HepG2 (cell line): ENCODE data around the gene ATF7IP. TPM values are rescaled to one million over a fixed set of nuclear protein-coding genes. Genes with fewer than 3 reads are reported as not detected.

ENCODE experiments used
- ATAC-seq: fragments of 200-7000 bp; cut with Tn5 transposase; 3 replicates; pipeline ENCODE4 v1.9.1; 2020; ENCODE audit warnings: mild to moderate bottlenecking, moderate library complexity
- BruUV-seq: library from RNA; stranded (reverse); fragments of 400-500 nt; replicated peaks from 2 replicates; lab custom pipeline; 2021; lab: Mats Ljungman, UMichigan
- CTCF ChIA-PET: fragments of 300-600 bp; formaldehyde crosslinking; extraction: SDS; loops from one replicate; lab custom pipeline; 2021; ENCODE audit warnings: low total read pairs, inconsistent platforms, low intra/inter-chr PET ratio; lab: Yijun Ruan, JAX
- POLR2A ChIA-PET: fragments of 350-600 bp; sonication (Branson Sonifier 250); formaldehyde crosslinking; loops from one replicate; lab custom pipeline; 2020; ENCODE audit warnings: antibody characterized with exemption, inconsistent platforms; lab: Yijun Ruan, JAX
- DNase-seq: peaks from one replicate; pipeline ENCODE4 v3.0.0-alpha.2; 2015; ENCODE audit warnings: low spot score
- FAIRE-seq: peaks from 3 replicates; lab custom pipeline; 2011; peaks lifted over from hg19 to GRCh38; lab: Jason Lieb, UNC
- H2AFZ ChIP-seq: one replicate; pipeline ENCODE4 v1.6.1; 2011; ENCODE audit warnings: low read length, inconsistent platforms
- H3K27ac ChIP-seq: fragments of 300-600 bp; 3 replicates; pipeline ENCODE4 v1.8.0; 2011; ENCODE audit warnings: mixed run types, mild to moderate bottlenecking, mixed read lengths, low read length, inconsistent platforms; ENCODE audit not compliant: insufficient read depth; ENCODE audit errors: extremely low read length
- H3K27me3 ChIP-seq, 2 experiments: fragments of 200-600 bp in 1 of 2; 2 replicates in 1 of 2; 3 replicates in 1 of 2; pipeline versions ENCODE4 v1.6.0 to v1.8.0; 2011; ENCODE audit warnings: low read length in 2 of 2, mild to moderate bottlenecking in 2 of 2, moderate library complexity in 2 of 2, inconsistent platforms in 1 of 2; ENCODE audit not compliant: insufficient read depth in 2 of 2, control insufficient read depth in 1 of 2
- H3K36me3 ChIP-seq, 2 experiments: fragments of 200-600 bp in 1 of 2; replicated peaks in 1 of 2; 2 replicates in 1 of 2; 3 replicates in 1 of 2; pipeline versions ENCODE4 v1.5.1 to v1.8.0; 2011; ENCODE audit warnings: low read length in 2 of 2, inconsistent platforms in 1 of 2; ENCODE audit not compliant: insufficient read depth in 2 of 2, control insufficient read depth in 1 of 2
- H3K4me1 ChIP-seq: 2 replicates; pipeline ENCODE4 v1.5.1; 2012; ENCODE audit warnings: low read length, inconsistent platforms; ENCODE audit not compliant: insufficient read depth
- H3K4me2 ChIP-seq: 2 replicates; pipeline ENCODE4 v1.6.0; 2011; ENCODE audit warnings: low read depth, low read length, inconsistent platforms
- H3K4me3 ChIP-seq, 3 experiments: fragments of 200-600 bp in 1 of 3; sonication (generic), shearing (Covaris generic) in 1 of 3; replicated peaks in 1 of 3; 2 replicates each; pipeline ENCODE4 v1.5.1; 2011 to 2016; ENCODE audit warnings: low read length in 3 of 3, inconsistent platforms in 2 of 3, low read depth in 2 of 3, mild to moderate bottlenecking in 2 of 3, control low read depth in 1 of 3, mixed read lengths in 1 of 3; ENCODE audit not compliant: insufficient read depth in 1 of 3
- H3K79me2 ChIP-seq: one replicate; pipeline ENCODE4 v1.6.1; 2011; ENCODE audit warnings: low read length, inconsistent platforms; ENCODE audit not compliant: insufficient read depth
- H3K9ac ChIP-seq: 2 replicates; pipeline ENCODE4 v1.6.0; 2011; ENCODE audit warnings: mild to moderate bottlenecking, low read depth, low read length, inconsistent platforms; ENCODE audit not compliant: insufficient read depth
- H3K9me3 ChIP-seq: 2 replicates; pipeline ENCODE4 v1.5.1; 2012; ENCODE audit warnings: mild to moderate bottlenecking, low read length
- H4K20me1 ChIP-seq: 2 replicates; pipeline ENCODE4 v1.6.0; 2011; ENCODE audit warnings: inconsistent platforms, mild to moderate bottlenecking, low read length, moderate library complexity; ENCODE audit not compliant: insufficient read depth
- JUN ChIP-seq: sonication (generic); formaldehyde crosslinking; IDR thresholded peaks from 2 replicates; pipeline ENCODE4 v1.4.0; 2020; ENCODE audit warnings: mild to moderate bottlenecking, missing genetic modification reagents
- KLF15 ChIP-seq: sonication (generic); formaldehyde crosslinking; IDR thresholded peaks from 2 replicates; pipeline ENCODE4 v1.8.1; 2023; ENCODE audit warnings: borderline replicate concordance, mild to moderate bottlenecking, inconsistent platforms, missing genetic modification reagents, mixed read lengths
- MBD4 ChIP-seq: IDR thresholded peaks from 2 replicates; pipeline ENCODE4 v1.6.1; 2012; ENCODE audit warnings: low read length, inconsistent platforms, borderline replicate concordance
- SIN3B ChIP-seq: fragments of 150-350 bp; IDR thresholded peaks from 2 replicates; pipeline ENCODE4 v1.6.1; 2014; ENCODE audit warnings: low read length
- SNRNP70 ChIP-seq: fragments of 200-400 bp; formaldehyde crosslinking; IDR thresholded peaks from 2 replicates; pipeline ENCODE4 v1.6.1; 2017; ENCODE audit warnings: mild to moderate bottlenecking, low read depth, low read length, moderate library complexity
- ZBTB21 ChIP-seq: sonication (generic); formaldehyde crosslinking; IDR thresholded peaks from 2 replicates; pipeline ENCODE4 v1.4.0; 2020; ENCODE audit warnings: missing genetic modification reagents
- ZBTB4 ChIP-seq: sonication (generic); formaldehyde crosslinking; IDR thresholded peaks from 2 replicates; pipeline ENCODE4 v1.4.0; 2020; ENCODE audit warnings: missing genetic modification reagents, mild to moderate bottlenecking, borderline replicate concordance
- ZFY ChIP-seq: sonication (generic); formaldehyde crosslinking; IDR thresholded peaks from 2 replicates; pipeline ENCODE4 v1.4.0; 2020; ENCODE audit warnings: missing genetic modification reagents
- ZHX1 ChIP-seq: sonication (generic); formaldehyde crosslinking; IDR thresholded peaks from 2 replicates; pipeline ENCODE4 v1.8.1; 2022; ENCODE audit warnings: low read depth, mild to moderate bottlenecking, missing genetic modification reagents
- ZNF441 ChIP-seq: sonication (generic); formaldehyde crosslinking; IDR thresholded peaks from 2 replicates; pipeline ENCODE4 v1.7.0; 2021; ENCODE audit warnings: missing genetic modification reagents, borderline replicate concordance
- ZNF572 ChIP-seq: sonication (generic); formaldehyde crosslinking; IDR thresholded peaks from 2 replicates; pipeline ENCODE4 v1.5.1; 2020; ENCODE audit warnings: mild to moderate bottlenecking, missing genetic modification reagents
- WGBS: methylation state at CpG from one replicate; pipeline ENCODE4 v1.1.6; 2017; ENCODE audit warnings: low lambda C conversion rate; 5-methylcytosine and 5-hydroxymethylcytosine counted together
- in situ Hi-C: cut with HindIII; loops from 2 replicates; pipeline ENCODE4 v1.10.0; 2017; ENCODE audit warnings: low pct_unique_long_range_greater_than_20kb; ENCODE audit not compliant: extremely low pct_ligation_motif_present
- intact Hi-C: fragments of 100-400 bp; cut with micrococcal nuclease; formaldehyde crosslinking; loops from one replicate; pipeline ENCODE4 v1.10.0; 2022; ENCODE audit not compliant: unreplicated experiment
- polyA plus RNA-seq, 8 experiments: library from polyadenylated mRNA; depleted of rRNA in 3 of 8; stranded (reverse) in 7 of 8; unstranded in 1 of 8; fragments of >200 nt; fragmentation: Illumina TruSeq in 4 of 8; extraction: Trizol in 4 of 8; gene quantifications; 2 replicates each; pipeline versions ENCODE4 v1.2.1 to v1.2.3, GENCODE V29; 2011 to 2016; ENCODE audit warnings: low read depth in 4 of 8, missing spikeins in 1 of 8, mixed read lengths in 1 of 8; ENCODE audit not compliant: insufficient read depth in 1 of 8
- total RNA-seq, 5 experiments: library from RNA; depleted of rRNA; stranded (reverse); fragments of >200 nt; fragmentation: Illumina TruSeq; extraction: Trizol; gene quantifications; 2 replicates each; pipeline ENCODE4 v1.2.3, GENCODE V29; 2016; ENCODE audit warnings: low read depth in 1 of 5

The ATF7IP gene
- total and polyA plus RNA-seq, 2 of the 13 experiments (the other 11 are each of a cell fraction or from before 2014, with no cell fraction given): 1.8 to 11.8 TPM

- H2AFZ ChIP-seq: no peak overlapping the region
- peaks cover 19% of the 10 kb centered on the region; the same call in 1 of the 2 replicates for H3K4me1 ChIP-seq
- ChIA-PET POLR2A (no interaction called here), CTCF (no interaction called here)
- FAIRE-seq (no peak), ATAC-seq (no peak), DNase-seq (no peak)
- no TSS peak for BruUV-seq
- in situ Hi-C loops: no loop called here
- H3K36me3 ChIP-seq: no peaks in the 10 kb centered on the region
- H3K79me2 ChIP-seq: no peaks in the 10 kb centered on the region
- TF ChIP-seq ZNF441 (CRISPR knock-in tag): no peak
- intact Hi-C loops: no loop called here
- no peak overlapping the region for H3K4me3 ChIP-seq
- H3K4me2 ChIP-seq: no peak overlapping the region
- 64% methylated on average over 7 of the region's 7 CpGs for WGBS
- H3K9ac ChIP-seq: no peak overlapping the region
- no peak overlapping the region for H3K27ac ChIP-seq
- H4K20me1 ChIP-seq: no peaks in the 10 kb centered on the region
- H3K9me3 ChIP-seq: no peaks in the 10 kb centered on the region
- H3K27me3 ChIP-seq: no peaks in the 10 kb centered on the region
Observed at GRCh38 chr12:14369311-14369710, 3.8 kb downstream of the ATF7IP start.

- H3K4me3 ChIP-seq: no peak overlapping the region
- no peak for FAIRE-seq
- no peaks in the 10 kb centered on the region for H3K79me2 ChIP-seq
- intact Hi-C loops: no loop called here
- no peak overlapping the region for H3K27ac ChIP-seq
- H3K9ac ChIP-seq: no peak overlapping the region
- ATAC-seq: no peak
- POLR2A ChIA-PET: no interaction called here
- H3K36me3 ChIP-seq: no peaks in the 10 kb centered on the region
- no peak for TF ChIP-seq ZHX1
- no peak for TF ChIP-seq ZNF572 (CRISPR knock-in tag)
- no peak for TF ChIP-seq MBD4
- TF ChIP-seq SIN3B: no peak
- no peak for TF ChIP-seq KLF15 (CRISPR knock-in tag)
- TF ChIP-seq ZFY (CRISPR knock-in tag): no peak
- TF ChIP-seq ZBTB4 (CRISPR knock-in tag): no peak
- TF ChIP-seq JUN (CRISPR knock-in tag): no peak
- TF ChIP-seq ZBTB21 (CRISPR knock-in tag): no peak
- no peak for TF ChIP-seq SNRNP70
- no peaks in the 10 kb centered on the region for H3K27me3 ChIP-seq
- BruUV-seq: no TSS peak
- no peak overlapping the region for H3K4me2 ChIP-seq
- CTCF ChIA-PET: no interaction called here
- in situ Hi-C loops: no loop called here
- no peak for DNase-seq
- H3K4me1 ChIP-seq: no peaks in the 10 kb centered on the region
- H2AFZ ChIP-seq: no peak overlapping the region
- no peaks in the 10 kb centered on the region for H3K9me3 ChIP-seq
- no peaks in the 10 kb centered on the region for H4K20me1 ChIP-seq
Observed at GRCh38 chr12:14373217-14373616, 7.7 kb downstream of the ATF7IP start.
